Osteocyte (in vitro differentiated cells): Measurements from ENCODE around the gene HAPSTR1. TPM values are rescaled to one million over a fixed set of nuclear protein-coding genes. Genes with fewer than 3 reads are reported as not detected.

Experiments used
- DNase-seq: peaks from one replicate; pipeline ENCODE4 v3.0.0; 2021; ENCODE audit warnings: mixed read lengths; ENCODE audit not compliant: unreplicated experiment; ENCODE audit errors: extremely low spot score
- H3K27ac Mint-ChIP-seq: one replicate; pipeline ENCODE4 v1.8.0; 2021; ENCODE audit warnings: mild to moderate bottlenecking, mixed read lengths; ENCODE audit not compliant: unreplicated experiment
- H3K27me3 Mint-ChIP-seq: one replicate; pipeline ENCODE4 v1.8.0; 2021; ENCODE audit warnings: mixed read lengths; ENCODE audit not compliant: unreplicated experiment
- H3K36me3 Mint-ChIP-seq: one replicate; pipeline ENCODE4 v1.8.0; 2021; ENCODE audit warnings: mixed read lengths; ENCODE audit not compliant: unreplicated experiment
- H3K4me1 Mint-ChIP-seq: one replicate; pipeline ENCODE4 v1.8.0; 2021; ENCODE audit warnings: mixed read lengths; ENCODE audit not compliant: unreplicated experiment
- H3K4me3 Mint-ChIP-seq: one replicate; pipeline ENCODE4 v1.8.0; 2021; ENCODE audit warnings: mild to moderate bottlenecking, moderate library complexity, mixed read lengths; ENCODE audit not compliant: unreplicated experiment
- H3K9me3 Mint-ChIP-seq: one replicate; pipeline ENCODE4 v1.8.0; 2021; ENCODE audit warnings: mixed read lengths; ENCODE audit not compliant: unreplicated experiment
- CTCF ChIP-seq: fragments of 200-600 bp; sonication (generic); IDR thresholded peaks from 2 replicates; pipeline ENCODE4 v1.5.0; 2021; ENCODE audit warnings: antibody characterized with exemption, mild to moderate bottlenecking, moderate library complexity
- total RNA-seq: library from RNA; stranded (reverse); gene quantifications from 2 replicates; pipeline ENCODE4 v1.2.1, GENCODE V29; 2021

The HAPSTR1 gene
- total RNA-seq, 1 donor from 2014 or later: 73.4 TPM

- H3K4me1 Mint-ChIP-seq: peaks cover 24% of the 10 kb centered on the region
- H3K9me3 Mint-ChIP-seq: no peaks in the 10 kb centered on the region
- no peaks in the 10 kb centered on the region for H3K27me3 Mint-ChIP-seq
- no peak for TF ChIP-seq CTCF
- no peak for DNase-seq
- peaks cover 43% of the 10 kb centered on the region for H3K36me3 Mint-ChIP-seq
- H3K27ac Mint-ChIP-seq: no peak overlapping the region
- H3K4me3 Mint-ChIP-seq: no peak overlapping the region
Measured at GRCh38 chr16:9119795-9120194, 28.4 kb downstream of the HAPSTR1 start.

- Mint-ChIP-seq H3K4me3 (no peak overlapping the region), H3K9me3 (no peaks in the 10 kb centered on the region), H3K36me3 (peaks cover 27% of the 10 kb centered on the region), H3K27ac (no peak overlapping the region), H3K27me3 (no peaks in the 10 kb centered on the region), H3K4me1 (peaks cover 18% of the 10 kb centered on the region)
- no peak for DNase-seq
- no peak for TF ChIP-seq CTCF
Measured at GRCh38 chr16:9122342-9122741, 30.9 kb downstream of the HAPSTR1 start.

- Mint-ChIP-seq H3K27ac (no peak overlapping the region), H3K27me3 (no peaks in the 10 kb centered on the region), H3K4me1 (peaks cover 18% of the 10 kb centered on the region), H3K4me3 (no peak overlapping the region), H3K9me3 (no peaks in the 10 kb centered on the region), H3K36me3 (peaks cover 21% of the 10 kb centered on the region)
- no peak for TF ChIP-seq CTCF
- DNase-seq: no peak
Measured at GRCh38 chr16:9122969-9123368, 31.5 kb downstream of the HAPSTR1 start.

GRCh38 chr16:9123401-9123800 lies 32.0 kb downstream of the HAPSTR1 start:
- Mint-ChIP-seq H3K4me3 (no peak overlapping the region), H3K4me1 (peaks cover 18% of the 10 kb centered on the region), H3K9me3 (no peaks in the 10 kb centered on the region), H3K27ac (no peak overlapping the region), H3K27me3 (no peaks in the 10 kb centered on the region), H3K36me3 (peaks cover 18% of the 10 kb centered on the region)
- TF ChIP-seq CTCF: no peak
- no peak for DNase-seq

- no peak overlapping the region for H3K4me3 Mint-ChIP-seq
- no peak overlapping the region for H3K27ac Mint-ChIP-seq
- no peak for TF ChIP-seq CTCF
- no peak for DNase-seq
- H3K36me3 Mint-ChIP-seq: peaks cover 18% of the 10 kb centered on the region
- H3K9me3 Mint-ChIP-seq: no peaks in the 10 kb centered on the region
- peaks cover 21% of the 10 kb centered on the region for H3K4me1 Mint-ChIP-seq
- H3K27me3 Mint-ChIP-seq: no peaks in the 10 kb centered on the region
Measured at GRCh38 chr16:9123871-9124270, 32.4 kb downstream of the HAPSTR1 start.
